ENCODE results near the gene ERH.
"Not testable (repeated sequence)": the region's sequence is repeated elsewhere in the genome, so short reads cannot be mapped to it uniquely, and the experiment has no call there.

The ERH gene

GRCh38 chr14:69398053-69398817 lies at the start of gene ERH, which contains the start of gene SLC39A9:
Gene ERH (minus strand): TSS chr14:69398299. CDS start chr14:69398233, 66 bp downstream.
Gene SLC39A9 (plus strand): TSS chr14:69398692. CDS start chr14:69399370, 678 bp downstream.
- DNase-seq, result peak; percentile 93 to 94

- no peak for DNase-seq
Observed at GRCh38 chr14:69443296-69443805, 45.3 kb upstream of the ERH start.

GRCh38 chr14:69441948-69442347 lies 43.8 kb upstream of the ERH start:
- no peak for DNase-seq

GRCh38 chr14:69439521-69440270 lies 41.6 kb upstream of the ERH start:
- no peak for DNase-seq

GRCh38 chr14:69432364-69432763 lies 34.3 kb upstream of the ERH start:
- DNase-seq, result no peak

GRCh38 chr14:69430306-69430939 lies 32.3 kb upstream of the ERH start:
- no peak for DNase-seq

GRCh38 chr14:69429643-69430042 lies 31.5 kb upstream of the ERH start:
- no peak for DNase-seq

- no peak for DNase-seq
Observed at GRCh38 chr14:69428289-69428998, 30.3 kb upstream of the ERH start.

- no peak for DNase-seq
Observed at GRCh38 chr14:69427596-69427995, 29.5 kb upstream of the ERH start.

GRCh38 chr14:69424149-69424923 lies 26.2 kb upstream of the ERH start:
- DNase-seq, result no peak

GRCh38 chr14:69423279-69423678 lies 25.2 kb upstream of the ERH start:
- DNase-seq, result no peak

GRCh38 chr14:69416087-69416486 lies 18.0 kb upstream of the ERH start:
- DNase-seq, result not testable (repeated sequence)

- no peak for DNase-seq
Observed at GRCh38 chr14:69413483-69413882, 15.4 kb upstream of the ERH start.

GRCh38 chr14:69408331-69408960 lies 10.3 kb upstream of the ERH start:
- DNase-seq, result no peak

- no peak for DNase-seq
Observed at GRCh38 chr14:69405762-69406161, 7.7 kb upstream of the ERH start.

GRCh38 chr14:69404883-69405282 lies 6.8 kb upstream of the ERH start:
- DNase-seq, result no peak

GRCh38 chr14:69404478-69404877 lies 6.4 kb upstream of the ERH start:
- DNase-seq, result no peak

- DNase-seq, result no peak
Observed at GRCh38 chr14:69401841-69402240, 3.7 kb upstream of the ERH start.

- no peak for DNase-seq
Observed at GRCh38 chr14:69400154-69400553, 2.1 kb upstream of the ERH start.

- no peak for DNase-seq
Observed at GRCh38 chr14:69399750-69400149, 1.7 kb upstream of the ERH start.

- no peak for DNase-seq
Observed at GRCh38 chr14:69398818-69399210, 715 bp upstream of the ERH start.

- no peak for DNase-seq
Observed at GRCh38 chr14:69395929-69396328, 2.2 kb downstream of the ERH start.

Data from NCI-H1930 (cell line).